Endothelial cell (in vitro differentiated cells): ENCODE results near the gene RMDN3. TPM values are rescaled to one million over a fixed set of nuclear protein-coding genes. Genes with fewer than 3 reads are reported as not detected.

ENCODE experiments used
- DNase-seq: peaks from one replicate; pipeline ENCODE4 v3.0.0; 2021; ENCODE audit warnings: low spot score
- H3K27ac Mint-ChIP-seq: one replicate; pipeline ENCODE4 v1.8.0; 2021; ENCODE audit warnings: mixed read lengths, inconsistent platforms; ENCODE audit not compliant: unreplicated experiment
- H3K27me3 Mint-ChIP-seq: one replicate; pipeline ENCODE4 v1.8.0; 2021; ENCODE audit warnings: mild to moderate bottlenecking, moderate library complexity, mixed read lengths, inconsistent platforms; ENCODE audit not compliant: unreplicated experiment
- H3K36me3 Mint-ChIP-seq: one replicate; pipeline ENCODE4 v1.8.0; 2021; ENCODE audit warnings: mild to moderate bottlenecking, low read depth, mixed read lengths, inconsistent platforms; ENCODE audit not compliant: unreplicated experiment
- H3K4me1 Mint-ChIP-seq: one replicate; pipeline ENCODE4 v1.8.0; 2021; ENCODE audit warnings: mild to moderate bottlenecking, mixed read lengths, inconsistent platforms; ENCODE audit not compliant: unreplicated experiment
- H3K4me3 Mint-ChIP-seq: one replicate; pipeline ENCODE4 v1.8.0; 2021; ENCODE audit warnings: mild to moderate bottlenecking, mixed read lengths, inconsistent platforms; ENCODE audit not compliant: unreplicated experiment
- H3K9me3 Mint-ChIP-seq: one replicate; pipeline ENCODE4 v1.8.0; 2021; ENCODE audit warnings: mixed read lengths, inconsistent platforms; ENCODE audit not compliant: unreplicated experiment
- CTCF ChIP-seq: fragments of 200-600 bp; sonication (generic); IDR thresholded peaks from one replicate; pipeline ENCODE4 v1.5.0; 2021; ENCODE audit warnings: antibody characterized with exemption; ENCODE audit not compliant: unreplicated experiment
- long read RNA-seq: library from polyadenylated mRNA; unstranded; transcript quantifications from one replicate; pipeline ENCODE4 v2.0.0, GENCODE V29; 2020; ENCODE audit not compliant: unreplicated experiment
- total RNA-seq: library from RNA; stranded (reverse); fragmentation: NEBNext Ultra II Directional; extraction: Animal tissue kit (Norgen Biotek cat#: 25700); gene quantifications from one replicate; pipeline ENCODE4 v1.2.1, GENCODE V29; 2021; ENCODE audit not compliant: unreplicated experiment

RMDN3 gene
- total RNA-seq = 34.4 TPM
- long read RNA-seq, transcript RMDN3-202 (13 exons, 2,251 nt) = major isoform, 24 of 45 reads
- long read RNA-seq, partial matches to known transcripts = 3 of 45 reads
- long read RNA-seq, other reads (novel, unspliced or antisense) = 18 of 45 reads

GRCh38 chr15:40754883-40755811 is at the start of gene RMDN3:
RMDN3 (minus strand) TSS chr15:40755254; CDS start chr15:40754783, 471 bp downstream.
- H3K4me3 Mint-ChIP-seq = peak within 1 kb of the TSS; percentile 97
- H3K27ac Mint-ChIP-seq = peak within 1 kb of the TSS; percentile 86
- TF ChIP-seq CTCF = no peak
- H3K4me1 Mint-ChIP-seq = peaks cover 6% of the 10 kb centered on the region
- no peaks in the 10 kb centered on the region for H3K9me3 Mint-ChIP-seq
- peaks cover 4% of the 10 kb centered on the region for H3K27me3 Mint-ChIP-seq
- peak; percentile 95 for DNase-seq
- H3K36me3 Mint-ChIP-seq = peaks cover 17% of the 10 kb centered on the region

GRCh38 chr15:40803688-40804087 is 48.6 kb upstream of the RMDN3 start:
- H3K4me3 Mint-ChIP-seq = no peak overlapping the region
- peak overlapping the region; percentile 61 for H3K27ac Mint-ChIP-seq
- no peak for TF ChIP-seq CTCF
- H3K27me3 Mint-ChIP-seq = peaks cover 11% of the 10 kb centered on the region
- no peaks in the 10 kb centered on the region for H3K9me3 Mint-ChIP-seq
- DNase-seq = no peak
- peaks cover 13% of the 10 kb centered on the region for H3K4me1 Mint-ChIP-seq
- H3K36me3 Mint-ChIP-seq = peaks cover 13% of the 10 kb centered on the region

- H3K9me3 Mint-ChIP-seq = no peaks in the 10 kb centered on the region
- H3K36me3 Mint-ChIP-seq = peaks cover 19% of the 10 kb centered on the region
- H3K4me3 Mint-ChIP-seq = no peak overlapping the region
- H3K4me1 Mint-ChIP-seq = peaks cover 14% of the 10 kb centered on the region
- H3K27me3 Mint-ChIP-seq = peaks cover 8% of the 10 kb centered on the region
- TF ChIP-seq CTCF = no peak
- DNase-seq = no peak
- no peak overlapping the region for H3K27ac Mint-ChIP-seq
These were observed 48.0 kb upstream of the RMDN3 start for GRCh38 chr15:40803076-40803475.

GRCh38 chr15:40799523-40799922 is 44.5 kb upstream of the RMDN3 start:
- H3K4me3 Mint-ChIP-seq = no peak overlapping the region
- peaks cover 20% of the 10 kb centered on the region for H3K4me1 Mint-ChIP-seq
- H3K36me3 Mint-ChIP-seq = peaks cover 16% of the 10 kb centered on the region
- H3K9me3 Mint-ChIP-seq = no peaks in the 10 kb centered on the region
- peaks cover 3% of the 10 kb centered on the region for H3K27me3 Mint-ChIP-seq
- DNase-seq = no peak
- TF ChIP-seq CTCF = no peak
- no peak overlapping the region for H3K27ac Mint-ChIP-seq

GRCh38 chr15:40796512-40796911 is 41.5 kb upstream of the RMDN3 start:
- peak overlapping the region; percentile 96 for H3K27ac Mint-ChIP-seq
- H3K27me3 Mint-ChIP-seq = peaks cover 2% of the 10 kb centered on the region
- H3K9me3 Mint-ChIP-seq = no peaks in the 10 kb centered on the region
- H3K4me3 Mint-ChIP-seq = peak overlapping the region; percentile 11
- no peak for TF ChIP-seq CTCF
- H3K36me3 Mint-ChIP-seq = peaks cover 19% of the 10 kb centered on the region
- peaks cover 20% of the 10 kb centered on the region for H3K4me1 Mint-ChIP-seq
- DNase-seq = no peak
